ENCODE data around the gene VIL1.

VIL1 gene

DNA sequence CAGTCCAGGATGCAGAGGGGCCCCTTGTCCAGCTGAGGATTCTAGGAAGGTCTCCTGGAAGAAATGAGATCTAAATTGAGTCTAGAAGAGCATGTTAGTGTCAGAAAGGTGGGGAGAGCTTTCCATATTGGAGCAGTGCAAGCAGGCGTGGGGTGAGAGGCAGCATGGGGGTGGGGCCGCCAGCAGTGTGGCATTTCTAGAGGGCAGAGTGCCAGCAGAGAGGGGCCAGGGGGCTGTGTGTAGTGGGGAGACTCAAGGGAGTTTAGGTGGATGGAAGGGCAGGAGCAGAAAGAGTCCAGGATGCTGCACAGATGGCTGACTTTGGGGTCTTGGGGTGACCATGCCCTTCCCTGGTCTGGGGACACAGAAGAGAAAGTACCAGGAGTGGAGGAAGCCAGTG, 2.1 kb downstream of the VIL1 start:
- Histone ChIP-seq H3K36me3 (ENCODE audit: control insufficient read depth, insufficient read depth, low read length) (no peaks in the 10 kb centered on the region), H3K4me1 (ENCODE audit: control insufficient read depth, insufficient read depth, low read length) (peaks cover 6% of the 10 kb centered on the region), H3K9ac (ENCODE audit: low read depth, low read length) (no peak overlapping the region), H3K9me3 (ENCODE audit: control insufficient read depth, insufficient read depth, low read length) (no peaks in the 10 kb centered on the region), H3K4me3 (ENCODE audit: low read depth, low read length) (no peak overlapping the region), H3K27me3 (ENCODE audit: control insufficient read depth, insufficient read depth, low read length) (no peaks in the 10 kb centered on the region)

DNA sequence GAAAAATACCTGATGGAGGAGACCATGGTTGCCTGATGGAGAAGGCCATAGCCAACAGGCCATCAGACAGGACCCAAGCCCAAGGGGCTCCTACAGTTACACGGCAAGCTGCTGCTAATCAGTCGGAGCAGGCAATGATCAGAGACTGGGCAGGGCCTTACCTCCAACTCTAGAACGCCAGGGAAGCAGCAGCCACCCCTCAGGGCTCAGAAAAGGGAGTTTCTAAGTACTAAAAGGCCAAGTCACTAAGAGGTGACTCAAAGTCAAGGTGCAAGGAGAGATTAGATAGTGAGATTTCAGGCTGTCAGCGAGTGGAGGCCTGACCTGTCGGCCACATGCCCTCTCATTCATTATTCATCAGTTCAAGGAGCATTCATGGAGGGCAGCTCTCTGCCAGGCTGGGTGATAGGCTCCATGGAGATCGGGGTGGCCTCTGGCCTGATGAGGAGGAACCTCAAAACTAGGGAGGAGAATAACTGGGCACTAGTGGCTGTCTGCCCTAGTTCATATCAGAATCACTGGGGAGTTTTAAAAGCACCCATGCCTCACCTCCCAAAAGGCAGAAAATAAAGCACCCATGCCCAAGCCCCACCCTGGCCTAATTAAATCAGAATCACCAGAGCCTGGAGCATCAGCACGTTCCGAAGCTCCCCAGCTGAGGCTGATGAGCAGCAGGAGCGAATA, 3.6 kb downstream of the VIL1 start:
- Histone ChIP-seq H3K9me3 (ENCODE audit: control insufficient read depth, insufficient read depth, low read length) (no peaks in the 10 kb centered on the region), H3K4me3 (ENCODE audit: low read depth, low read length) (no peak overlapping the region), H3K9ac (ENCODE audit: low read depth, low read length) (no peak overlapping the region), H3K36me3 (ENCODE audit: control insufficient read depth, insufficient read depth, low read length) (no peaks in the 10 kb centered on the region), H3K27me3 (ENCODE audit: control insufficient read depth, insufficient read depth, low read length) (no peaks in the 10 kb centered on the region), H3K4me1 (ENCODE audit: control insufficient read depth, insufficient read depth, low read length) (peaks cover 6% of the 10 kb centered on the region)

DNA sequence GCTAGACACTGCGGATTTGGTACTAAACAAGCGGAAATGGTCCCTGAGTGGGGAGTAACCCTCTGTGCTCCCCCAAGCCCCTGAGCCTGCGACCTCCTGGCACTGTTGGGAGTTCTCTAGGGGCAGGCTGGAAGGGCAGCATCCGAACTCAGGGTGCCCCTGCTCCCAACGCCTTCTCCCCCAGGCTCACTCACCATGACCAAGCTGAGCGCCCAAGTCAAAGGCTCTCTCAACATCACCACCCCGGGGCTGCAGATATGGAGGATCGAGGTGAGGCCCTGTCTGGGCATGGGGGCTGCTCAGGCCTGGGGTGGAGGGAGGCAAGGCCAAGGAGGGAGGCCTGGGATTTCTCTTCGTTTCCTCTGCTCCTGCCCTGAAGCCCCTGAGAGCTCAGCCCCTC, 4.7 kb downstream of the VIL1 start:
- Histone ChIP-seq H3K36me3 (ENCODE audit: control insufficient read depth, insufficient read depth, low read length) (no peaks in the 10 kb centered on the region), H3K4me1 (ENCODE audit: control insufficient read depth, insufficient read depth, low read length) (peaks cover 6% of the 10 kb centered on the region), H3K9me3 (ENCODE audit: control insufficient read depth, insufficient read depth, low read length) (no peaks in the 10 kb centered on the region), H3K4me3 (ENCODE audit: low read depth, low read length) (no peak overlapping the region), H3K9ac (ENCODE audit: low read depth, low read length) (no peak overlapping the region), H3K27me3 (ENCODE audit: control insufficient read depth, insufficient read depth, low read length) (no peaks in the 10 kb centered on the region)

DNA sequence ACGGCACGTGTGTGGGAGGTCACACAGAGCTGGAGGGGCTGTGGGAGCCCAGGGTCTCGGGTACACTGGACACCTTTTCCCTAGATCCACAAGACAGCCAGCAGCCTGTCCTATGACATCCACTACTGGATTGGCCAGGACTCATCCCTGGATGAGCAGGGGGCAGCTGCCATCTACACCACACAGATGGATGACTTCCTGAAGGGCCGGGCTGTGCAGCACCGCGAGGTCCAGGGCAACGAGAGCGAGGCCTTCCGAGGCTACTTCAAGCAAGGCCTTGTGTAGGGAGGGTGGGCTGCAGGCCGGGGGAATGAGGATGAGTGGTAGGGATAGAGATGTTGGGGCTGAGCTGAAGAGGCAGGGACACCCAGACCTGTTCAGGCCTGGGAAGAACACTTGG, 6.6 kb downstream of the VIL1 start:
- no peak overlapping the region for H3K4me3 ChIP-seq (ENCODE audit: low read depth, low read length)
- no peaks in the 10 kb centered on the region for H3K4me1 ChIP-seq (ENCODE audit: control insufficient read depth, insufficient read depth, low read length)
- H3K9ac ChIP-seq (ENCODE audit: low read depth, low read length): no peak overlapping the region
- H3K36me3 ChIP-seq (ENCODE audit: control insufficient read depth, insufficient read depth, low read length): no peaks in the 10 kb centered on the region
- H3K27me3 ChIP-seq (ENCODE audit: control insufficient read depth, insufficient read depth, low read length): no peaks in the 10 kb centered on the region
- H3K9me3 ChIP-seq (ENCODE audit: control insufficient read depth, insufficient read depth, low read length): no peaks in the 10 kb centered on the region

DNA sequence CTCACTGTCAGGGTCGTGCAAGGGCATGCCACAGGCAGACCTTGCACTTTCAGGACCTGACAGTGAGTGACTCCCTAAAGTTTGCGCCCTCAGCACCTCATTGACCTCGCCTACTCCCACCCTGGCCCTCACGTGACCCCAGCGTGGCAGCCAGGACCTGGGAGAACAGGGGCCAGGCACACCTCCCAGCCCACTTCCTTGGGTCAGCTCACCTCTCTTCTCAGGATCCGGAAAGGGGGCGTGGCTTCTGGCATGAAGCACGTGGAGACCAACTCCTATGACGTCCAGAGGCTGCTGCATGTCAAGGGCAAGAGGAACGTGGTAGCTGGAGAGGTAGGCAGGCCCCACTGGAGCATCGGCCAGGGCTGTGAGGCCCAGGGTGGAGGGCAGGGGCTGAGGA, 8.8 kb downstream of the VIL1 start:
- Histone ChIP-seq H3K9ac (ENCODE audit: low read depth, low read length) (no peak overlapping the region), H3K27me3 (ENCODE audit: control insufficient read depth, insufficient read depth, low read length) (no peaks in the 10 kb centered on the region), H3K4me3 (ENCODE audit: low read depth, low read length) (no peak overlapping the region), H3K36me3 (ENCODE audit: control insufficient read depth, insufficient read depth, low read length) (peaks cover 2% of the 10 kb centered on the region), H3K9me3 (ENCODE audit: control insufficient read depth, insufficient read depth, low read length) (no peaks in the 10 kb centered on the region), H3K4me1 (ENCODE audit: control insufficient read depth, insufficient read depth, low read length) (no peaks in the 10 kb centered on the region)

DNA sequence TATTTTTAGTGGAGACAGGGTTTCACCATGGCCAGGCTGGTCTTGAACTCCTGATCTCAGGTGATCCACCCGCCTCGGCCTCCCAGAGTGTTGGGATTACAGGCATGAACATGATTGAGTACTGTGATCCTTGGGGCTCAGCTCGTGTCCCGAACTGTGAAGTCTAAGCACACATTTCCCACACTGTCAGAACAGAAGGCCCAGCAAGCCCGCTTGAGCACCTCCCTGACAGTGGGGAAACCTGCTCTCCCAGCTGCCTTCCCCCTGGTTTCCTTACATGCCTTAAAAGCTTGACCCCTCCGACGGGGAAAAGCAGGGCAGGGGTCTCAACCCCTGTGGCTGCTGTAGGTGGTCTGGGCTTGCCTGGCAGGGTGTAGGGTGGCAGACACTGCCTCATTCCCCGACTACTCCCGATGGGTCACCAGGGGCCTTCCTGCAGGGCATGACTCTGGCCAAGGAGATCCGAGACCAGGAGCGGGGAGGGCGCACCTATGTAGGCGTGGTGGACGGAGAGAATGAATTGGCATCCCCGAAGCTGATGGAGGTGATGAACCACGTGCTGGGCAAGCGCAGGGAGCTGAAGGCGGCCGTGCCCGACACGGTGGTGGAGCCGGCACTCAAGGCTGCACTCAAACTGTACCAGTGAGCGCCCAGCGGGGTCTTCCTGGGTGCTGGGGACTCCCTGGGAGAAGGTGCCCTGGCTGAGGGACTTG, 10.1 kb downstream of the VIL1 start:
- no peak overlapping the region for H3K9ac ChIP-seq (ENCODE audit: low read depth, low read length)
- no peaks in the 10 kb centered on the region for H3K9me3 ChIP-seq (ENCODE audit: control insufficient read depth, insufficient read depth, low read length)
- H3K36me3 ChIP-seq (ENCODE audit: control insufficient read depth, insufficient read depth, low read length): peaks cover 2% of the 10 kb centered on the region
- no peak overlapping the region for H3K4me3 ChIP-seq (ENCODE audit: low read depth, low read length)
- H3K4me1 ChIP-seq (ENCODE audit: control insufficient read depth, insufficient read depth, low read length): no peaks in the 10 kb centered on the region
- H3K27me3 ChIP-seq (ENCODE audit: control insufficient read depth, insufficient read depth, low read length): no peaks in the 10 kb centered on the region

DNA sequence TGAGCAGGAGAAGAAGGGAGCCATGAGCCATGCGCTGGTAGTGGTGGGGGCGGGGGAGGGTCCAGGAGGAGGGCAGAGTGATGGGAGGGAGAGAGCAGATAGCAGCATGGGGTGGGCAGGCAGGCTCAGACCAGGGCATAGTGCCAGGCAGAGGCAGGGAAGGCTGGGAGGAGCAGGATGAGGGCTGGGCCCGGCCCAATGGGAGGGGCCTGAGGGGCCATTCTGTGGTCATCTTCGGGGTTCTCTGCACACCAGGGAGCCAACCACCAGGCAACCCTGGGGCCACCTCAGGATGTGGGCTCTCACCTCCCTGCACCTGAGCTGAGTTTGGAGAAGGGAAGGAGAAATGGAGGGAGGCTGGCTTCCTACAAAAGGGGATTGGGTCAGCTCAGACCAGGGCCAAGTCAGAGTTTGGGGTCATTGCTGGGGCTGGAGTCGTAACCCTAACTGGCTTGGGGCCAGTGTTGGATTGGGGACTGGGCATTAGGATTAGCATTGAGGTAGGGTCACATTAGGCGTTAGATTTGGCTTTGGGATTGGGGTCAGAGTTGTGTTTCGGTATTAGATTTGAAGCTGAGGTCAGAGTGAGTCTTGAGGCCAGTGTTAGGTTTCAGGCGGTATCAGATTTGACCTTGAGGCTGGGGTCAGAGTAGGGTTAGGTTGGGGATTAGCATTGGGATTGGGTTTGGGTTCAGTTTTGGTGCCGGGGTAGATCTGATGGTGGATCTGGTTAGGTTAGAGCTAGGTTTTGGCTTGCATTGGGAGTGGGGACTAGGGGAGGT, 11.2 kb downstream of the VIL1 start:
- Histone ChIP-seq H3K4me3 (ENCODE audit: low read depth, low read length) (no peak overlapping the region), H3K9ac (ENCODE audit: low read depth, low read length) (no peak overlapping the region), H3K36me3 (ENCODE audit: control insufficient read depth, insufficient read depth, low read length) (peaks cover 2% of the 10 kb centered on the region), H3K9me3 (ENCODE audit: control insufficient read depth, insufficient read depth, low read length) (no peaks in the 10 kb centered on the region), H3K27me3 (ENCODE audit: control insufficient read depth, insufficient read depth, low read length) (no peaks in the 10 kb centered on the region), H3K4me1 (ENCODE audit: control insufficient read depth, insufficient read depth, low read length) (no peaks in the 10 kb centered on the region)

DNA sequence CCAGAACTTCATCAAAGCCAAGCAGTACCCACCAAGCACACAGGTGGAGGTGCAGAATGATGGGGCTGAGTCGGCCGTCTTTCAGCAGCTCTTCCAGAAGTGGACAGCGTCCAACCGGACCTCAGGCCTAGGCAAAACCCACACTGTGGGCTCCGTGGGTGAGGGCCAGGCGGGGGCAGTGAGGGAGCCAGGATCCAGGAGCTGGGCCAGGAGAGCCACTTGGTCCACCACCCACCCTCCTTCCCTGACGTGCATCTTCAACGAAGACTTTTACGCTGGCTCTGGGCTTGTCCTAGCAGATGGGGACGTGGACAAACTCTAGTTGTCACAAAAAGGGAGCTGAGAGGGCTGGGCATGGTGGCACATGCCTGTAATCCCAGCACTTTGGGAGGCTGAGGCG, 11.8 kb downstream of the VIL1 start:
- Histone ChIP-seq H3K27me3 (ENCODE audit: control insufficient read depth, insufficient read depth, low read length) (no peaks in the 10 kb centered on the region), H3K4me1 (ENCODE audit: control insufficient read depth, insufficient read depth, low read length) (no peaks in the 10 kb centered on the region), H3K9me3 (ENCODE audit: control insufficient read depth, insufficient read depth, low read length) (no peaks in the 10 kb centered on the region), H3K36me3 (ENCODE audit: control insufficient read depth, insufficient read depth, low read length) (peaks cover 2% of the 10 kb centered on the region), H3K4me3 (ENCODE audit: low read depth, low read length) (no peak overlapping the region), H3K9ac (ENCODE audit: low read depth, low read length) (no peak overlapping the region)

DNA sequence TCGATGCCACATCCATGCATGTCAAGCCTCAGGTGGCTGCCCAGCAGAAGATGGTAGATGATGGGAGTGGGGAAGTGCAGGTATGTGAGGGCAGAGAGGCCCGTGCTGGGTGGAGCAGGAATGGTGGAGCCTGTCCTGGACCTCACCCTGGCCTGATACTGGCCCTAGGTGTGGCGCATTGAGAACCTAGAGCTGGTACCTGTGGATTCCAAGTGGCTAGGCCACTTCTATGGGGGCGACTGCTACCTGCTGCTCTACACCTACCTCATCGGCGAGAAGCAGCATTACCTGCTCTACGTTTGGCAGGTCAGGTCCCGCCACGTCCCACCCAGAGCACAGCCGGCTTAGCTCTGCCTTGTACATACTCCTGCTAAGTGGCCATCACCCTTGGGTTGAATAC, 13.0 kb downstream of the VIL1 start:
- no peaks in the 10 kb centered on the region for H3K4me1 ChIP-seq (ENCODE audit: control insufficient read depth, insufficient read depth, low read length)
- no peaks in the 10 kb centered on the region for H3K9me3 ChIP-seq (ENCODE audit: control insufficient read depth, insufficient read depth, low read length)
- H3K36me3 ChIP-seq (ENCODE audit: control insufficient read depth, insufficient read depth, low read length): peaks cover 2% of the 10 kb centered on the region
- no peak overlapping the region for H3K4me3 ChIP-seq (ENCODE audit: low read depth, low read length)
- H3K9ac ChIP-seq (ENCODE audit: low read depth, low read length): no peak overlapping the region
- no peaks in the 10 kb centered on the region for H3K27me3 ChIP-seq (ENCODE audit: control insufficient read depth, insufficient read depth, low read length)

DNA sequence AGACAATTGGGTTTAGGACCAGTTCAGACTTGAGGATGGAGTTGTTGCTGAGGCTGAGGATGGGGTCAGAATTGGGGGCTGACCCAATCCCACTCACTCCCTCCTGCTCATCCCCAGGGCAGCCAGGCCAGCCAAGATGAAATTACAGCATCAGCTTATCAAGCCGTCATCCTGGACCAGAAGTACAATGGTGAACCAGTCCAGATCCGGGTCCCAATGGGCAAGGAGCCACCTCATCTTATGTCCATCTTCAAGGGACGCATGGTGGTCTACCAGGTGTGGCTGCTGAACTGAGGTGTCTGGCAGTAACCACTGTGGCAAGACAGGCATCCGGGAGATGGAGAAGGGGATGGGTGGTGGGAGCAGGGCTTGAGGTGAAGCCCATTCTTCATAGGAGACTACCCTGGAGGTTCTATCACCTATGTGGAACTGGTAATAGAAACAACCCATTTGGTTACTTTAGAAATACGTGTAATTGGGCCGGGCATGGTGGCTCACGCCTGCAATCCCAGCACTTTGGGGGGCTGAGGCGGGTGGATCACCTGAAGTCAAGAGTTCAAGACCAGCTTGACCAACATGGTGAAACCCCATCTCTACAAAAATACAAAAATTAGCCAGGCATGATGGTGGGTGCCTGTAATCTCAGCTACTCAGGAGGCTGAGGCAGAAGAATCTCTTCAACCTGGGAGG, 13.9 kb downstream of the VIL1 start:
- no peak overlapping the region for H3K9ac ChIP-seq (ENCODE audit: low read depth, low read length)
- no peaks in the 10 kb centered on the region for H3K4me1 ChIP-seq (ENCODE audit: control insufficient read depth, insufficient read depth, low read length)
- peaks cover 2% of the 10 kb centered on the region for H3K36me3 ChIP-seq (ENCODE audit: control insufficient read depth, insufficient read depth, low read length)
- H3K4me3 ChIP-seq (ENCODE audit: low read depth, low read length): no peak overlapping the region
- H3K9me3 ChIP-seq (ENCODE audit: control insufficient read depth, insufficient read depth, low read length): no peaks in the 10 kb centered on the region
- H3K27me3 ChIP-seq (ENCODE audit: control insufficient read depth, insufficient read depth, low read length): no peaks in the 10 kb centered on the region

DNA sequence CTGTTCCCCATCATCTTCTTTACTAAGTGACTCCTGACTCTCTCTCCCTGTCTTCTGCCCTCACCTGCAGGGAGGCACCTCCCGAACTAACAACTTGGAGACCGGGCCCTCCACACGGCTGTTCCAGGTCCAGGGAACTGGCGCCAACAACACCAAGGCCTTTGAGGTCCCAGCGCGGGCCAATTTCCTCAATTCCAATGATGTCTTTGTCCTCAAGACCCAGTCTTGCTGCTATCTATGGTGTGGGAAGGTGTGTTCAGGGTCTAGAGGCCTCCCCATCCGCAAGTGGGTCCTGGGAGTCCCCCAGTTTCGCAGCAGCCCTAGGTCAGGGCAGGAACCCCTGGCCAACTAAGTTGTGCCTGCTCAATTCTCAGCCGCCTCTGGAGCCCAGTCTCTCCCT, 15.5 kb downstream of the VIL1 start:
- Histone ChIP-seq H3K4me3 (ENCODE audit: low read depth, low read length) (no peak overlapping the region), H3K9ac (ENCODE audit: low read depth, low read length) (no peak overlapping the region), H3K4me1 (ENCODE audit: control insufficient read depth, insufficient read depth, low read length) (no peaks in the 10 kb centered on the region), H3K27me3 (ENCODE audit: control insufficient read depth, insufficient read depth, low read length) (no peaks in the 10 kb centered on the region), H3K9me3 (ENCODE audit: control insufficient read depth, insufficient read depth, low read length) (no peaks in the 10 kb centered on the region), H3K36me3 (ENCODE audit: control insufficient read depth, insufficient read depth, low read length) (peaks cover 2% of the 10 kb centered on the region)
